Endodermal cell (in vitro differentiated cells): ENCODE results near the gene LTC4S. TPM values are rescaled to one million over a fixed set of nuclear protein-coding genes. Genes with fewer than 3 reads are reported as not detected.

ENCODE experiments used
- DNase-seq: peaks from one replicate; pipeline ENCODE4 v3.0.0-alpha.2; 2017
- H3K27ac ChIP-seq: 2 replicates; pipeline ENCODE4 v1.5.1; 2013; ENCODE audit warnings: mild to moderate bottlenecking, low read depth, low read length, moderate library complexity
- H3K27me3 ChIP-seq: 2 replicates; pipeline ENCODE4 v1.6.1; 2013; ENCODE audit warnings: mild to moderate bottlenecking, low read length, moderate library complexity; ENCODE audit not compliant: insufficient read depth, control insufficient read depth, poor library complexity, severe bottlenecking
- H3K36me3 ChIP-seq: 2 replicates; pipeline ENCODE4 v1.7.0; 2013; ENCODE audit warnings: mild to moderate bottlenecking, low read length, moderate library complexity; ENCODE audit not compliant: control insufficient read depth, insufficient read depth
- H3K4me1 ChIP-seq: one replicate; pipeline ENCODE4 v1.7.0; 2013; ENCODE audit warnings: low read length; ENCODE audit not compliant: control insufficient read depth, insufficient read depth
- H3K4me3 ChIP-seq: 2 replicates; pipeline ENCODE4 v1.5.1; 2013; ENCODE audit warnings: mild to moderate bottlenecking, low read length, moderate library complexity
- H3K9ac ChIP-seq: 2 replicates; pipeline ENCODE4 v1.6.1; 2013; ENCODE audit warnings: mild to moderate bottlenecking, low read length, moderate library complexity; ENCODE audit not compliant: poor library complexity, severe bottlenecking; ENCODE audit errors: extremely low read depth
- H3K9me3 ChIP-seq: 2 replicates; pipeline ENCODE4 v1.6.1; 2013; ENCODE audit warnings: mild to moderate bottlenecking, low read length, moderate library complexity; ENCODE audit not compliant: control insufficient read depth
- H3K27ac Mint-ChIP-seq: 2 replicates; pipeline ENCODE4 v1.8.0; 2020; ENCODE audit warnings: mixed read lengths
- H3K27me3 Mint-ChIP-seq: 2 replicates; pipeline ENCODE4 v1.8.0; 2021; ENCODE audit warnings: mild to moderate bottlenecking, mixed read lengths; ENCODE audit not compliant: insufficient read depth
- H3K36me3 Mint-ChIP-seq: 2 replicates; pipeline ENCODE4 v1.8.0; 2020; ENCODE audit warnings: low read depth, mixed read lengths
- H3K4me1 Mint-ChIP-seq: 2 replicates; pipeline ENCODE4 v1.8.0; 2020; ENCODE audit warnings: mixed read lengths
- H3K4me3 Mint-ChIP-seq: 2 replicates; pipeline ENCODE4 v1.8.0; 2020; ENCODE audit warnings: mild to moderate bottlenecking, moderate library complexity, mixed read lengths
- H3K9me3 Mint-ChIP-seq: 2 replicates; pipeline ENCODE4 v1.8.0; 2020; ENCODE audit warnings: mild to moderate bottlenecking, mixed read lengths
- WGBS, 2 experiments: methylation state at CpG; one replicate each; pipeline versions ENCODE4 v1.1.5 to v1.1.7; 2013; ENCODE audit warnings: missing lambda C conversion rate in 2 of 2, mixed read lengths in 1 of 2; ENCODE audit not compliant: insufficient coverage in 1 of 2, insufficient read length in 1 of 2; 5-methylcytosine and 5-hydroxymethylcytosine counted together
- total RNA-seq, 2 donors: library from RNA; stranded (reverse); fragmentation: NEBNext Ultra II Directional in 1 of 2; extraction: Animal tissue kit (Norgen Biotek cat#: 25700) in 1 of 2; gene quantifications; 2 replicates in 1 of 2; 3 replicates in 1 of 2; pipeline ENCODE4 v1.2.1, GENCODE V29; 2021
- TF ChIP-seq, protein P1 (sequence below): fragments of 200-600 bp; sonication (generic); conservative IDR thresholded peaks from 2 replicates; pipeline ENCODE4 v1.5.0; 2021; ENCODE audit warnings: antibody characterized with exemption, mild to moderate bottlenecking

LTC4S gene
- total RNA-seq, 2 donors from 2014 or later: 5.7 to 6.3 TPM

DNA sequence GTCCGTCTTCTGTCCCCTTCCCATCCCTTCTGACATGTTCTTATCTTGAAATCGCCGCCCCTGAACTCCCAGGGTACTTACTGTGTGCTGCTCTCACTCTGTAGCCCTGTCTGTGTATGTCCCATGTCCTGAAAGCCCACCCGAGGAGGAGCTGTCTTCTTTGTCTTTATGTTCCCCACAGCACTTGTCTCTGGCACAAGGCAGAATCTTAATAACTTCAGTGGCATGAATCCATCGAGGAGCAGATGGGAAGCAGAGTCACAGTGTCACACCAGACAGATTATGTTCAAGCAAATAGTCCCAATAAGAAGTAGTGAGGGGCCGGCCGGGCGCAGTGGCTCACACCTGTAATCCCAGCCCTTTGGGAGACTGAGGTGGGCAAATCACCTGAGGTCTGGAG lies 29.7 kb upstream of the LTC4S start:
- peaks cover 11% of the 10 kb centered on the region for H3K4me1 ChIP-seq
- H3K27me3 ChIP-seq: no peaks in the 10 kb centered on the region
- no peak for DNase-seq
- no peak overlapping the region for H3K9ac ChIP-seq
- TF ChIP-seq, protein P1, sequence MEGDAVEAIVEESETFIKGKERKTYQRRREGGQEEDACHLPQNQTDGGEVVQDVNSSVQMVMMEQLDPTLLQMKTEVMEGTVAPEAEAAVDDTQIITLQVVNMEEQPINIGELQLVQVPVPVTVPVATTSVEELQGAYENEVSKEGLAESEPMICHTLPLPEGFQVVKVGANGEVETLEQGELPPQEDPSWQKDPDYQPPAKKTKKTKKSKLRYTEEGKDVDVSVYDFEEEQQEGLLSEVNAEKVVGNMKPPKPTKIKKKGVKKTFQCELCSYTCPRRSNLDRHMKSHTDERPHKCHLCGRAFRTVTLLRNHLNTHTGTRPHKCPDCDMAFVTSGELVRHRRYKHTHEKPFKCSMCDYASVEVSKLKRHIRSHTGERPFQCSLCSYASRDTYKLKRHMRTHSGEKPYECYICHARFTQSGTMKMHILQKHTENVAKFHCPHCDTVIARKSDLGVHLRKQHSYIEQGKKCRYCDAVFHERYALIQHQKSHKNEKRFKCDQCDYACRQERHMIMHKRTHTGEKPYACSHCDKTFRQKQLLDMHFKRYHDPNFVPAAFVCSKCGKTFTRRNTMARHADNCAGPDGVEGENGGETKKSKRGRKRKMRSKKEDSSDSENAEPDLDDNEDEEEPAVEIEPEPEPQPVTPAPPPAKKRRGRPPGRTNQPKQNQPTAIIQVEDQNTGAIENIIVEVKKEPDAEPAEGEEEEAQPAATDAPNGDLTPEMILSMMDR: no peak
- 79 to 80% methylated on average over 8 of the region's 8 CpGs for WGBS, 2 experiments
- no peak overlapping the region for H3K4me3 ChIP-seq
- Mint-ChIP-seq H3K9me3 (no peaks in the 10 kb centered on the region), H3K4me3 (no peak overlapping the region), H3K36me3 (peaks cover 28% of the 10 kb centered on the region), H3K27ac (peak overlapping the region; percentile 12), H3K27me3 (no peaks in the 10 kb centered on the region), H3K4me1 (peaks cover 47% of the 10 kb centered on the region)
- no peaks in the 10 kb centered on the region for H3K9me3 ChIP-seq
- no peak overlapping the region for H3K27ac ChIP-seq
- peaks cover 33% of the 10 kb centered on the region for H3K36me3 ChIP-seq

DNA sequence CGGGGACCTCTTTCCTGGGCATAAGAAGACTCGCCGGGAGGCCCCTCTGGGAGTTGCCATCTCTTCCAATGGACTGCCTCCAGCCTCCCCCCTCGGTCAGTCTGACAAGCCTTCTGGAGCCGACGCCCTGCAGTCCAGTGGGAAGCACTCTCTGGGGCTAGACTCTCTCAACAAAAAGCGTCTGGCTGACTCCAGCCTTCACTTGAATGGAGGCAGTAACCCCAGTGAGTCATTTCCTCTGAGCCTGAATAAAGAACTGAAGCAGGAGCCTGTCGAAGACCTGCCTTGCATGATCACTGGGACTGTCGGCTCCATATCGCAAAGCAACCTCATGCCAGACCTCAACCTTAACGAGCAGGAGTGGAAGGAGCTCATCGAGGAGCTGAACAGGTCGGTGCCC lies 28.4 kb upstream of the LTC4S start:
- TF ChIP-seq, protein P1: no peak
- Histone ChIP-seq H3K9ac (no peak overlapping the region), H3K4me3 (no peak overlapping the region), H3K27me3 (no peaks in the 10 kb centered on the region), H3K27ac (peak overlapping the region; percentile 65), H3K4me1 (peaks cover 11% of the 10 kb centered on the region), H3K36me3 (peaks cover 44% of the 10 kb centered on the region), H3K9me3 (no peaks in the 10 kb centered on the region)
- 83 to 94% methylated on average over 11 to 13 of the region's 13 CpGs for WGBS, 2 experiments
- Mint-ChIP-seq H3K36me3 (peaks cover 38% of the 10 kb centered on the region), H3K27me3 (no peaks in the 10 kb centered on the region), H3K9me3 (no peaks in the 10 kb centered on the region), H3K27ac (peak overlapping the region; percentile 77), H3K4me1 (peaks cover 44% of the 10 kb centered on the region), H3K4me3 (no peak overlapping the region)
- no peak for DNase-seq

DNA sequence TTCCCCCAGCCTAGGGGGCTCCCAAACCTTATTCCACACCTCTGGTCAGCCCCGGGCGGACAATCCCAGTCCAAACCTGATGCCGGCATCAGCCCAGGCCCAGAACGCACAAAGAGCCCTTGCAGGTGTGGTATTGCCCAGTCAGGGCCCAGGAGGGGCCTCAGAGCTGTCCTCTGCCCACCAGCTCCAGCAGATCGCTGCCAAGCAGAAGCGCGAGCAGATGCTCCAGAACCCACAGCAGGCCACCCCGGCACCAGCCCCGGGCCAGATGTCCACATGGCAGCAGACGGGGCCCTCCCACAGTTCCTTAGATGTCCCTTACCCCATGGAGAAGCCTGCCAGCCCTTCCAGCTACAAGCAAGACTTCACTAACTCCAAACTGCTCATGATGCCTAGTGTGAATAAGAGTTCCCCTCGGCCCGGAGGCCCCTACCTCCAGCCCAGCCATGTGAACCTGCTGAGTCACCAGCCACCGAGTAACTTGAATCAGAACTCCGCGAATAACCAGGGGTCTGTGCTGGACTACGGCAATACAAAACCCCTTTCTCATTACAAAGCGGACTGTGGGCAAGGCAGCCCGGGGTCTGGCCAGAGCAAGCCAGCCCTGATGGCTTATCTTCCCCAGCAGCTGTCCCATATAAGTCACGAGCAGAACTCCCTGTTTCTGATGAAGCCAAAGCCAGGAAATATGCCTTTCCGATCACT lies 27.6 kb upstream of the LTC4S start:
- Mint-ChIP-seq H3K27ac (peak overlapping the region; percentile 86), H3K4me1 (peaks cover 44% of the 10 kb centered on the region)
- no peak overlapping the region for H3K9ac ChIP-seq

More for the DNA sequence above, 27.6 kb upstream of the LTC4S start:
- DNase-seq: no peak
- Mint-ChIP-seq H3K27me3 (no peaks in the 10 kb centered on the region), H3K36me3 (peaks cover 46% of the 10 kb centered on the region), H3K4me3 (no peak overlapping the region), H3K9me3 (no peaks in the 10 kb centered on the region)
- Histone ChIP-seq H3K27me3 (no peaks in the 10 kb centered on the region), H3K9me3 (no peaks in the 10 kb centered on the region), H3K4me1 (peaks cover 11% of the 10 kb centered on the region), H3K27ac (peak overlapping the region; percentile 65), H3K36me3 (peaks cover 51% of the 10 kb centered on the region), H3K4me3 (no peak overlapping the region)
- WGBS, 2 experiments: 88 to 94% methylated on average over 12 to 20 of the region's 20 CpGs
- TF ChIP-seq, protein P1: no peak
